Neuronal stem cell (in vitro differentiated cells): ENCODE data around the gene ZNF554.
"Not testable (repeated sequence)": the region's sequence is repeated elsewhere in the genome, so short reads cannot be mapped to it uniquely, and the experiment has no call there.

Experiments used
- DNase-seq: peaks from one replicate; pipeline ENCODE4 v3.0.0-alpha.2; 2013; ENCODE audit warnings: low spot score
- H2AFZ ChIP-seq: one replicate; pipeline ENCODE4 v1.6.1; 2013; ENCODE audit warnings: mild to moderate bottlenecking, low read length, inconsistent platforms
- H2AK5ac ChIP-seq: 2 replicates; pipeline ENCODE4 v1.6.1; 2013; ENCODE audit warnings: low read depth, mild to moderate bottlenecking, inconsistent platforms, low read length, moderate library complexity, mixed read lengths
- H2BK120ac ChIP-seq: 2 replicates; pipeline ENCODE4 v1.6.1; 2013; ENCODE audit warnings: low read depth, mild to moderate bottlenecking, inconsistent platforms, low read length, moderate library complexity, mixed read lengths
- H2BK12ac ChIP-seq: one replicate; pipeline ENCODE4 v1.6.1; 2013; ENCODE audit warnings: low read length, inconsistent platforms
- H2BK15ac ChIP-seq: 2 replicates; pipeline ENCODE4 v1.6.1; 2013; ENCODE audit warnings: mild to moderate bottlenecking, low read length, inconsistent platforms, mixed read lengths
- H2BK5ac ChIP-seq: one replicate; pipeline ENCODE4 v1.6.1; 2013; ENCODE audit warnings: inconsistent platforms, mild to moderate bottlenecking, low read length, moderate library complexity
- H3K14ac ChIP-seq: one replicate; pipeline ENCODE4 v1.6.1; 2013; ENCODE audit warnings: low read length, inconsistent platforms
- H3K18ac ChIP-seq: 2 replicates; pipeline ENCODE4 v1.6.1; 2013; ENCODE audit warnings: low read length, inconsistent platforms
- H3K23ac ChIP-seq: 2 replicates; pipeline ENCODE4 v1.6.1; 2013; ENCODE audit warnings: low read depth, mild to moderate bottlenecking, mixed read lengths, low read length, inconsistent platforms; ENCODE audit not compliant: poor library complexity
- H3K27ac ChIP-seq: replicated peaks from 3 replicates; pipeline ENCODE4 v1.5.1; 2013; ENCODE audit warnings: low read length, inconsistent platforms
- H3K27me3 ChIP-seq, 3 experiments: 2 replicates each; pipeline ENCODE4 v1.6.1; 2013; ENCODE audit warnings: low read length in 3 of 3, mild to moderate bottlenecking in 2 of 3, inconsistent platforms in 1 of 3, low read depth in 1 of 3, mixed read lengths in 1 of 3, moderate library complexity in 1 of 3; ENCODE audit not compliant: control insufficient read depth in 3 of 3, insufficient read depth in 3 of 3
- H3K36me3 ChIP-seq, 2 donors: replicated peaks in 1 of 2; 2 replicates each; pipeline ENCODE4 v1.6.1; 2013; ENCODE audit warnings: low read length in 2 of 2; ENCODE audit not compliant: control insufficient read depth in 2 of 2, insufficient read depth in 2 of 2
- H3K4ac ChIP-seq: 2 replicates; pipeline ENCODE4 v1.6.1; 2013; ENCODE audit warnings: inconsistent platforms, mild to moderate bottlenecking, low read length, moderate library complexity
- H3K4me1 ChIP-seq, 2 donors: 1 replicate in 1 of 2; 2 replicates in 1 of 2; pipeline ENCODE4 v1.6.1; 2013; ENCODE audit warnings: low read length in 2 of 2, low read depth in 1 of 2; ENCODE audit not compliant: control insufficient read depth in 2 of 2, insufficient read depth in 1 of 2
- H3K4me2 ChIP-seq: one replicate; pipeline ENCODE4 v1.6.1; 2013; ENCODE audit warnings: mild to moderate bottlenecking, low read length, inconsistent platforms; ENCODE audit not compliant: insufficient read depth, poor library complexity, severe bottlenecking
- H3K4me3 ChIP-seq, 2 donors: 2 replicates each; pipeline ENCODE4 v1.5.1; 2013; ENCODE audit warnings: low read length in 2 of 2, mild to moderate bottlenecking in 2 of 2, inconsistent platforms in 1 of 2, moderate library complexity in 1 of 2
- H3K79me1 ChIP-seq: one replicate; pipeline ENCODE4 v1.6.1; 2013; ENCODE audit warnings: low read depth, mild to moderate bottlenecking, inconsistent platforms, low read length, moderate library complexity
- H3K9ac ChIP-seq: one replicate; pipeline ENCODE4 v1.6.1; 2013; ENCODE audit warnings: mild to moderate bottlenecking, low read depth, low read length, inconsistent platforms; ENCODE audit not compliant: poor library complexity
- H3K9me3 ChIP-seq, 2 donors: replicated peaks in 1 of 2; 2 replicates each; pipeline versions ENCODE3 to v1.6.1; 2013; ENCODE audit warnings: low read length in 2 of 2, mild to moderate bottlenecking in 2 of 2, inconsistent platforms in 1 of 2, low read depth in 1 of 2, mixed read lengths in 1 of 2, moderate library complexity in 1 of 2; ENCODE audit not compliant: control insufficient read depth in 2 of 2, insufficient read depth in 1 of 2
- H4K8ac ChIP-seq: one replicate; pipeline ENCODE4 v1.6.1; 2013; ENCODE audit warnings: low read depth, mild to moderate bottlenecking, inconsistent platforms, low read length, moderate library complexity
- H4K91ac ChIP-seq: one replicate; pipeline ENCODE4 v1.6.1; 2013; ENCODE audit warnings: low read length, low read depth, mild to moderate bottlenecking, inconsistent platforms; ENCODE audit not compliant: poor library complexity
- WGBS, 2 donors: extraction: QIAGEN DNeasy Blood & Tissue Kit; methylation state at CpG; one replicate each; pipeline ENCODE4 v1.1.7; 2013; ENCODE audit warnings: missing lambda C conversion rate in 2 of 2, mixed read lengths in 1 of 2; ENCODE audit not compliant: insufficient read length in 2 of 2, insufficient replicate concordance in 1 of 2; ENCODE audit errors: extremely low coverage in 2 of 2; 5-methylcytosine and 5-hydroxymethylcytosine counted together

The ZNF554 gene

GRCh38 chr19:2869618-2870017 is 50.0 kb downstream of the ZNF554 start:
- Histone ChIP-seq H3K36me3 (no peaks in the 10 kb centered on the region), H3K9me3 (peaks cover 4 to 11% of the 10 kb centered on the region in 2 donors), H3K27ac (no peak overlapping the region), H3K14ac (no peak overlapping the region), H3K18ac (no peak overlapping the region), H3K79me1 (no peaks in the 10 kb centered on the region), H3K4me2 (no peak overlapping the region), H2AK5ac (no peak overlapping the region), H2BK12ac (no peak overlapping the region), H3K23ac (no peak overlapping the region), H4K8ac (no peak overlapping the region), H3K4me1 (no peaks in the 10 kb centered on the region), H2BK120ac (no peak overlapping the region), H4K91ac (no peak overlapping the region), H2BK5ac (no peak overlapping the region), H3K9ac (peak overlapping the region; percentile 21), H2BK15ac (no peak overlapping the region), H2AFZ (no peak overlapping the region), H3K4ac (no peak overlapping the region), H3K4me3 (no peak overlapping the region), H3K27me3 (no peaks in the 10 kb centered on the region)
- no CpG with 5 or more reads among the region's 10 CpGs for WGBS, 2 donors
- no peak for DNase-seq

DNA sequence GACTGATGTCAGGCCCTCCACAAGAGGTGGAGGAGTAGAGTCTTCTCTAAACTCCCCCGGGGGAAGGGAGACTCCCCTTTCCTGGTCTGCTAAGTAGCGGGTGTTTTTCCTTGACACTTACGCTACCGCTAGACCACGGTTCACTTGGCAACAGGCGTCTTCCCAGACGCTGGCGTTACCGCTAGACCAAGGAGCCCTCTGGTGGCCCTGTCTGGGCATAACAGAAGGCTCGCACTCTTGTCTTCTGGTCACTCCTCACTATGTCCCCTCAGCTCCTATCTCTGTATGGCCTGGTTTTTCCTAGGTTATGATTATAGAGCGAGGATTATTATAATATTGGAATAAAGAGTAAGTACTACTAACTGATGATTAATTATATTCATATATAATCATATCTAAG is 52.5 kb downstream of the ZNF554 start:
- H2BK12ac ChIP-seq, H3K14ac ChIP-seq, H4K8ac ChIP-seq, H3K4me3 ChIP-seq, H3K9ac ChIP-seq, H3K27me3 ChIP-seq, H3K4me1 ChIP-seq, H3K4ac ChIP-seq, H3K79me1 ChIP-seq, H4K91ac ChIP-seq, H3K27ac ChIP-seq, H3K18ac ChIP-seq, DNase-seq, H2AK5ac ChIP-seq, H3K23ac ChIP-seq, H3K36me3 ChIP-seq, H2BK120ac ChIP-seq, H2BK5ac ChIP-seq, H2BK15ac ChIP-seq, H3K4me2 ChIP-seq: not testable (repeated sequence)
- peaks cover 8 to 10% of the 10 kb centered on the region in 2 donors for H3K9me3 ChIP-seq
- WGBS, 2 donors: no CpG with 5 or more reads among the region's 11 CpGs
- H2AFZ ChIP-seq: peak overlapping the region; percentile 49

DNA sequence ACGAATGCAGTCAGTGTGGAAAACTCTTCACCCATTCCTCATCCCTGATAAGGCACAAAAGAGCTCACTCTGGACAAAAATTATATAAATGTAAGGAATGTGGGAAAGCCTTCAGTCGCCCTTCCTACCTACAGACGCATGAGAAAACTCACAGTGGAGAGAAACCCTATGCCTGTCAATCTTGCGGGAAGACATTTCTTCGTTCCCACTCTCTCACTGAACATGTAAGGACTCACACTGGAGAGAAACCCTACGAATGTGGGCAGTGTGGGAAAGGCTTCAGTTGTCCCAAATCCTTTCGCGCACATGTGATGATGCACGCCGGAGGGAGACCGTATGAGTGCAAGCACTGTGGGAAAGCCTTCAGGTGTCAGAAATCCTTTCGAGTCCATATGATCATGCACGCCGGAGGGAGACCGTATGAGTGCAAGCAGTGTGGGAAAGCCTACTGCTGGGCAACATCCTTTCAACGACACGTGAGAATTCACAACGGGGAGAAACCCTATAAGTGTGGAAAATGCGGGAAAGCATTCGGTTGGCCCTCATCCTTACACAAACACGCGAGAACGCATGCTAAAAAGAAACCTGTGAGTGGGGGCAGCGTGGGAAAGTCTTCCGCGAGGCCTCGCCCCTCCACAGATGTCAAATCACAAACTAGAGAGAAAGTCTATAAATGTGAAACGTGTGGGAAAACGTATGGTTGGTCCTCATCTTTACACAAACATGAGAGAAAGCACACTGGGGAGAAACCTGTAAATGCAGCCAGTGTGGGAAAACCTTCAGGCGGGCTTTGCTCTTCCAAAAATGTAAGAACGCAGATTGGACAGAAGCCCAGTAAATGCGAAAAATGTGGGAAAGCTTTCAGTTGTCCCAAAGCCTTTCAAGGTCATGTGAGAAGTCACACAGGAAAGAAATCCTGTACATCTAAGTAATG is 58.0 kb downstream of the ZNF554 start:
- no peak overlapping the region for H3K14ac ChIP-seq
- H4K8ac ChIP-seq: no peak overlapping the region
- WGBS, 2 donors: no CpG with 5 or more reads among the region's 32 CpGs
- no peak overlapping the region for H3K23ac ChIP-seq
- H3K4ac ChIP-seq: no peak overlapping the region
- no peak overlapping the region for H2BK12ac ChIP-seq
- H3K27me3 ChIP-seq: no peaks in the 10 kb centered on the region
- H3K79me1 ChIP-seq: no peaks in the 10 kb centered on the region
- H2AFZ ChIP-seq: no peak overlapping the region
- H3K4me2 ChIP-seq: no peak overlapping the region
- H2BK15ac ChIP-seq: no peak overlapping the region
- no peak overlapping the region for H3K9ac ChIP-seq
- H2AK5ac ChIP-seq: no peak overlapping the region
- peaks cover 16 to 22% of the 10 kb centered on the region in 2 donors for H3K9me3 ChIP-seq
- no peak overlapping the region for H2BK120ac ChIP-seq
- H3K4me3 ChIP-seq: no peak overlapping the region
- H3K18ac ChIP-seq: no peak overlapping the region
- H3K4me1 ChIP-seq: no peaks in the 10 kb centered on the region
- H4K91ac ChIP-seq: no peak overlapping the region
- DNase-seq: no peak
- no peaks in the 10 kb centered on the region for H3K36me3 ChIP-seq
- no peak overlapping the region for H2BK5ac ChIP-seq
- no peak overlapping the region for H3K27ac ChIP-seq

- no peak overlapping the region for H3K9ac ChIP-seq
- WGBS, 2 donors: no CpG with 5 or more reads among the region's 14 CpGs
- no peak overlapping the region for H2BK5ac ChIP-seq
- no peaks in the 10 kb centered on the region for H3K27me3 ChIP-seq
- H2AK5ac ChIP-seq: no peak overlapping the region
- no peak for DNase-seq
- H3K4me3 ChIP-seq: no peak overlapping the region
- no peak overlapping the region for H2BK12ac ChIP-seq
- H2BK15ac ChIP-seq: no peak overlapping the region
- no peak overlapping the region for H4K8ac ChIP-seq
- H3K23ac ChIP-seq: no peak overlapping the region
- no peak overlapping the region for H3K18ac ChIP-seq
- H3K27ac ChIP-seq: no peak overlapping the region
- no peak overlapping the region for H2AFZ ChIP-seq
- H4K91ac ChIP-seq: no peak overlapping the region
- no peak overlapping the region for H3K14ac ChIP-seq
- H3K36me3 ChIP-seq: no peaks in the 10 kb centered on the region
- H3K4ac ChIP-seq: no peak overlapping the region
- H3K79me1 ChIP-seq: peaks cover under 1% of the 10 kb centered on the region
- H2BK120ac ChIP-seq: no peak overlapping the region
- no peak overlapping the region for H3K4me2 ChIP-seq
- H3K9me3 ChIP-seq: peaks cover 3 to 9% of the 10 kb centered on the region in 2 donors
- H3K4me1 ChIP-seq: peaks cover 1 to 5% of the 10 kb centered on the region in 2 donors
Measured at GRCh38 chr19:2883686-2884439, 64.2 kb downstream of the ZNF554 start.
